ENCODE data around the gene WIF1. TPM values are rescaled to one million over a fixed set of nuclear protein-coding genes. Genes with fewer than 3 reads are reported as not detected.
A peak's percentile ranks its signal among the peaks of the same experiment; 100 is the strongest.

Gene WIF1
- polyA plus RNA-seq, 1 donor (not counting 4 experiments of a cell fraction or from before 2014, with no cell fraction given): not detected

GRCh38 chr12:65156366-65156841 is 35.3 kb upstream of the WIF1 start:
- no peak overlapping the region for H3K9ac ChIP-seq (ENCODE audit: control insufficient read depth, extremely low read depth, insufficient read depth, low read length)
- FAIRE-seq (no peak), DNase-seq (ENCODE audit: low read depth, low spot score) (no peak)
- H3K27me3 ChIP-seq (ENCODE audit: control insufficient read depth, extremely low read depth, insufficient read depth, low read length): peaks cover 10% of the 10 kb centered on the region
- no peak overlapping the region for H3K4me3 ChIP-seq (ENCODE audit: control insufficient read depth in 2 of 3, extremely low read depth in 1 of 3, insufficient read depth in 2 of 3, low read depth in 1 of 3, low read length in 3 of 3)
- H4K20me1 ChIP-seq (ENCODE audit: control insufficient read depth, extremely low read depth, insufficient read depth, low read length): no peaks in the 10 kb centered on the region
- TF ChIP-seq EZH2 (IDR thresholded peaks at IDR 0.05; ENCODE audit: low read length) (no peak), CTCF (optimal IDR thresholded peaks at IDR 0.05 in 1 of 3, IDR thresholded peaks at IDR 0.05 in 1 of 3, conservative IDR thresholded peaks at IDR 0.05 in 1 of 3; ENCODE audit: extremely low read depth in 1 of 3, insufficient read depth in 2 of 3, low read length in 3 of 3) (no peak)
- H3K4me1 ChIP-seq (ENCODE audit: control insufficient read depth, extremely low read depth, insufficient read depth, low read length): no peaks in the 10 kb centered on the region
- H3K27ac ChIP-seq (ENCODE audit: control insufficient read depth, insufficient read depth, low read length): no peak overlapping the region
- H2AFZ ChIP-seq (ENCODE audit: control insufficient read depth, low read length): peak overlapping the region; percentile 63
- no peaks in the 10 kb centered on the region for H3K36me3 ChIP-seq (ENCODE audit: control insufficient read depth in 2 of 2, extremely low read depth in 1 of 2, insufficient read depth in 2 of 2, low read length in 2 of 2)
- no peaks in the 10 kb centered on the region for H3K9me1 ChIP-seq (ENCODE audit: control insufficient read depth, extremely low read depth, insufficient read depth, low read length)
- no peak overlapping the region for H3K4me2 ChIP-seq (ENCODE audit: control insufficient read depth, extremely low read depth, insufficient read depth, low read depth, low read length)
- dilution Hi-C loops (cut with MboI; ENCODE audit: extremely low pct_ligation_motif_present, low sequenced_read_pairs): no loop called here
- H3K79me2 ChIP-seq (ENCODE audit: control insufficient read depth, insufficient read depth, low read length): no peaks in the 10 kb centered on the region
- no peaks in the 10 kb centered on the region for H3K9me3 ChIP-seq (ENCODE audit: control insufficient read depth, low read depth, low read length)

DNA sequence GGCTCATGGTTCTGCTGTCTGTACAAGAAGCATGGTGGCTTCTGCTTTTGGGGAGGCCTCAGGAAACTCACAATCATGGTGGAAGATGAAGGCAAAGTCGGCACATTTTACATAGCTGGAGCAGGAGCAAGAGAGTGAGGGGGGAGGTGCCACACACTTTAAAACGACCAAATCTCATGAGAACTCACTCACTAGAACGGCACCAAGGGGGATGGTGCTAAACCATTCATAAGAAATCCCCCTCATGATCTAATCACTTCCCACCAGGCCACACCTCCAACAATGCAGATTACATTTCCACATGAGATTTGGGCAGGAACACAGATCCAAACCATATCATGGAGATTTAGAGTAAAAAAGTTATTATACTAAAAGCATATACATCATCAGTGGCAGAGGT is 34.7 kb upstream of the WIF1 start:
- no peak for FAIRE-seq
- dilution Hi-C loops (cut with MboI; ENCODE audit: extremely low pct_ligation_motif_present, low sequenced_read_pairs): no loop called here
- DNase-seq (ENCODE audit: low read depth, low spot score): no peak

GRCh38 chr12:65152596-65152995 is 31.5 kb upstream of the WIF1 start:
- peaks cover 12% of the 10 kb centered on the region for H3K27me3 ChIP-seq (ENCODE audit: control insufficient read depth, extremely low read depth, insufficient read depth, low read length)
- no peak overlapping the region for H3K4me2 ChIP-seq (ENCODE audit: control insufficient read depth, extremely low read depth, insufficient read depth, low read depth, low read length)
- no peaks in the 10 kb centered on the region for H3K36me3 ChIP-seq (ENCODE audit: control insufficient read depth in 2 of 2, extremely low read depth in 1 of 2, insufficient read depth in 2 of 2, low read length in 2 of 2)
- no peak for TF ChIP-seq EZH2 (IDR thresholded peaks at IDR 0.05; ENCODE audit: low read length)
- TF ChIP-seq CTCF (optimal IDR thresholded peaks at IDR 0.05 in 1 of 3, IDR thresholded peaks at IDR 0.05 in 1 of 3, conservative IDR thresholded peaks at IDR 0.05 in 1 of 3; ENCODE audit: extremely low read depth in 1 of 3, insufficient read depth in 2 of 3, low read length in 3 of 3): no peak
- dilution Hi-C loops (cut with MboI; ENCODE audit: extremely low pct_ligation_motif_present, low sequenced_read_pairs): no loop called here
- H3K9me3 ChIP-seq (ENCODE audit: control insufficient read depth, low read depth, low read length): no peaks in the 10 kb centered on the region
- H3K27ac ChIP-seq (ENCODE audit: control insufficient read depth, insufficient read depth, low read length): no peak overlapping the region
- no peaks in the 10 kb centered on the region for H4K20me1 ChIP-seq (ENCODE audit: control insufficient read depth, extremely low read depth, insufficient read depth, low read length)
- FAIRE-seq (no peak), DNase-seq (ENCODE audit: low read depth, low spot score) (no peak)
- no peak overlapping the region for H3K9ac ChIP-seq (ENCODE audit: control insufficient read depth, extremely low read depth, insufficient read depth, low read length)
- H3K4me3 ChIP-seq (ENCODE audit: control insufficient read depth in 2 of 3, extremely low read depth in 1 of 3, insufficient read depth in 2 of 3, low read depth in 1 of 3, low read length in 3 of 3): no peak overlapping the region
- no peaks in the 10 kb centered on the region for H3K4me1 ChIP-seq (ENCODE audit: control insufficient read depth, extremely low read depth, insufficient read depth, low read length)
- no peaks in the 10 kb centered on the region for H3K9me1 ChIP-seq (ENCODE audit: control insufficient read depth, extremely low read depth, insufficient read depth, low read length)
- H2AFZ ChIP-seq (ENCODE audit: control insufficient read depth, low read length): no peak overlapping the region
- no peaks in the 10 kb centered on the region for H3K79me2 ChIP-seq (ENCODE audit: control insufficient read depth, insufficient read depth, low read length)

More for the DNA sequence above, 34.7 kb upstream of the WIF1 start:
- Histone ChIP-seq H3K27ac (ENCODE audit: control insufficient read depth, insufficient read depth, low read length) (no peak overlapping the region), H3K9ac (ENCODE audit: control insufficient read depth, extremely low read depth, insufficient read depth, low read length) (no peak overlapping the region), H3K36me3 (ENCODE audit: control insufficient read depth in 2 of 2, extremely low read depth in 1 of 2, insufficient read depth in 2 of 2, low read length in 2 of 2) (no peaks in the 10 kb centered on the region), H3K4me2 (ENCODE audit: control insufficient read depth, extremely low read depth, insufficient read depth, low read depth, low read length) (no peak overlapping the region), H3K79me2 (ENCODE audit: control insufficient read depth, insufficient read depth, low read length) (no peaks in the 10 kb centered on the region), H3K9me1 (ENCODE audit: control insufficient read depth, extremely low read depth, insufficient read depth, low read length) (no peaks in the 10 kb centered on the region), H3K27me3 (ENCODE audit: control insufficient read depth, extremely low read depth, insufficient read depth, low read length) (peaks cover 10% of the 10 kb centered on the region), H2AFZ (ENCODE audit: control insufficient read depth, low read length) (no peak overlapping the region), H3K4me1 (ENCODE audit: control insufficient read depth, extremely low read depth, insufficient read depth, low read length) (no peaks in the 10 kb centered on the region), H4K20me1 (ENCODE audit: control insufficient read depth, extremely low read depth, insufficient read depth, low read length) (no peaks in the 10 kb centered on the region), H3K9me3 (ENCODE audit: control insufficient read depth, low read depth, low read length) (no peaks in the 10 kb centered on the region), H3K4me3 (ENCODE audit: control insufficient read depth in 2 of 3, extremely low read depth in 1 of 3, insufficient read depth in 2 of 3, low read depth in 1 of 3, low read length in 3 of 3) (no peak overlapping the region)
- no peak for TF ChIP-seq EZH2 (IDR thresholded peaks at IDR 0.05; ENCODE audit: low read length)

Measured in keratinocyte (primary cell).